Measurements from ENCODE around the gene CP.

Gene CP

GRCh38 chr3:149186219-149186618, 35.4 kb downstream of the CP start:
- DNase-seq (ENCODE audit: low read depth in 2 of 2) = no peak

GRCh38 chr3:149181182-149181581, 40.4 kb downstream of the CP start:
- DNase-seq (ENCODE audit: low read depth in 2 of 2) = no peak

GRCh38 chr3:149180057-149180573, 41.5 kb downstream of the CP start:
- DNase-seq (ENCODE audit: low read depth in 2 of 2) = no peak

- DNase-seq (ENCODE audit: low read depth in 2 of 2) = no peak
These were observed 42.4 kb downstream of the CP start for GRCh38 chr3:149179220-149179619.

- DNase-seq (ENCODE audit: low read depth in 2 of 2) = no peak
These were observed 44.5 kb downstream of the CP start for GRCh38 chr3:149177122-149177521.

GRCh38 chr3:149174901-149175300, 46.7 kb downstream of the CP start:
- DNase-seq (ENCODE audit: low read depth in 2 of 2) = no peak

- no peak for DNase-seq (ENCODE audit: low read depth in 2 of 2)
These were observed 51.0 kb downstream of the CP start for GRCh38 chr3:149170672-149171071.

- no peak for DNase-seq (ENCODE audit: low read depth in 2 of 2)
These were observed 53.7 kb downstream of the CP start for GRCh38 chr3:149167898-149168297.

- DNase-seq (ENCODE audit: low read depth in 2 of 2) = no peak
These were observed 58.6 kb downstream of the CP start for GRCh38 chr3:149163066-149163465.

- DNase-seq (ENCODE audit: low read depth in 2 of 2) = no peak
These were observed 59.6 kb downstream of the CP start for GRCh38 chr3:149162007-149162406.

GRCh38 chr3:149160754-149161300, 60.8 kb downstream of the CP start:
- DNase-seq (ENCODE audit: low read depth in 2 of 2) = no peak

- no peak for DNase-seq (ENCODE audit: low read depth in 2 of 2)
These were observed 68.2 kb downstream of the CP start for GRCh38 chr3:149153402-149153801.

GRCh38 chr3:149152420-149152819, 69.2 kb downstream of the CP start:
- DNase-seq (ENCODE audit: low read depth in 2 of 2) = no peak

GRCh38 chr3:149151843-149152242, 69.8 kb downstream of the CP start:
- no peak for DNase-seq (ENCODE audit: low read depth in 2 of 2)

- DNase-seq (ENCODE audit: low read depth in 2 of 2) = no peak
These were observed 71.2 kb downstream of the CP start for GRCh38 chr3:149150436-149150835.

- no peak for DNase-seq (ENCODE audit: low read depth in 2 of 2)
These were observed 75.7 kb downstream of the CP start for GRCh38 chr3:149145974-149146373.

GRCh38 chr3:149145356-149145755, 76.3 kb downstream of the CP start:
- no peak for DNase-seq (ENCODE audit: low read depth in 2 of 2)

- no peak for DNase-seq (ENCODE audit: low read depth in 2 of 2)
These were observed 78.9 kb downstream of the CP start for GRCh38 chr3:149142682-149143081.

GRCh38 chr3:149134575-149134974, 87.1 kb downstream of the CP start:
- no peak for DNase-seq (ENCODE audit: low read depth in 2 of 2)

GRCh38 chr3:149131589-149131988, 90.0 kb downstream of the CP start:
- no peak for DNase-seq (ENCODE audit: low read depth in 2 of 2)

- DNase-seq (ENCODE audit: low read depth in 2 of 2) = peak; percentile 41 to 58
These were observed 92.1 kb downstream of the CP start, which contains the start of gene HPS3 for GRCh38 chr3:149129326-149130205. Gene HPS3, plus strand, starts transcription at chr3:149129638. Its CDS starts 86 bp downstream, at chr3:149129724.

- DNase-seq (ENCODE audit: low read depth in 2 of 2) = no peak
These were observed 92.8 kb downstream of the CP start for GRCh38 chr3:149128821-149129220.
